ENCODE measurements around the gene IST1. TPM values are rescaled to one million over a fixed set of nuclear protein-coding genes. Genes with fewer than 3 reads are reported as not detected.

IST1 gene
- total and polyA plus RNA-seq, 9 of the 15 experiments (the other 6 are each of a cell fraction or from before 2014, with no cell fraction given), result 135 to 334 (median 188) TPM

- TF ChIP-seq ELK3 (CRISPR knock-in tag; IDR thresholded peaks at IDR 0.05) (no peak), FOXK1 (CRISPR knock-in tag; IDR thresholded peaks at IDR 0.05; ENCODE audit: borderline replicate concordance) (no peak), SPI1 (IDR thresholded peaks at IDR 0.05; ENCODE audit: borderline replicate concordance, low read depth, low read length) (no peak), USF1 (CRISPR knock-in tag; IDR thresholded peaks at IDR 0.05) (no peak), HOXB6 (CRISPR knock-in tag; IDR thresholded peaks at IDR 0.05; ENCODE audit: borderline replicate concordance) (no peak), ATF4 (CRISPR knock-in tag; IDR thresholded peaks at IDR 0.05) (0 out of 2 replicates have a peak, but pooled peaks have one; percentile 3), BCOR (IDR thresholded peaks at IDR 0.05) (no peak), ZMIZ1 (IDR thresholded peaks at IDR 0.05; ENCODE audit: low read depth in 2 of 2, low read length in 2 of 2) (0 out of 4 replicates have a peak, but pooled peaks of 1 of the 2 experiments have one; percentile 8), ZNF77 (CRISPR knock-in tag; IDR thresholded peaks at IDR 0.05) (no peak), LEF1 (IDR thresholded peaks at IDR 0.05) (no peak), CBFB (CRISPR knock-in tag; IDR thresholded peaks at IDR 0.05) (no peak), ERF (CRISPR knock-in tag; IDR thresholded peaks at IDR 0.05) (0 out of 2 replicates have a peak, but pooled peaks have one; percentile 27), STAG1 (CRISPR knock-in tag; IDR thresholded peaks at IDR 0.05; ENCODE audit: borderline replicate concordance) (peak; percentile 48; the same call in 1 of the 2 replicates), POLR2H (tag; IDR thresholded peaks at IDR 0.05; ENCODE audit: low read depth) (no peak), POLR2G (IDR thresholded peaks at IDR 0.05; ENCODE audit: low read depth, low read length) (peak; percentile 79), MCM3 (IDR thresholded peaks at IDR 0.05) (no peak), SMARCE1 (IDR thresholded peaks at IDR 0.05) (no peak), ZFX (CRISPR knock-in tag; IDR thresholded peaks at IDR 0.05) (peak; percentile 83)
These were observed 11.3 kb upstream of the IST1 start, which contains the start of gene ZNF821 (continued) for GRCh38 chr16:71883849-71884638.

All from K562 (cell line).